Stimulated activated CD4-positive, alpha-beta T cell treated with anti-CD3 and anti-CD28 coated beads, TNF-alpha, amount 100 ng/mL, for 48 hours (primary cell): ENCODE measurements around the gene GCKR.

Experiments used
- DNase-seq, 3 donors: peaks; one replicate each; pipeline ENCODE4 v3.0.0-alpha.2; 2020; ENCODE audit warnings: low read depth in 3 of 3

GCKR gene

GRCh38 chr2:27496357-27497287 is at the start of gene GCKR:
TSS of gene GCKR (plus strand) at chr2:27496839. CDS start at chr2:27496905, 66 bp downstream.
- DNase-seq: no peak

- no peak for DNase-seq
These were observed 48.3 kb upstream of the GCKR start for GRCh38 chr2:27448381-27448780.

- no peak for DNase-seq
These were observed 45.5 kb upstream of the GCKR start for GRCh38 chr2:27451095-27451494.

- DNase-seq: no peak
These were observed 42.7 kb upstream of the GCKR start for GRCh38 chr2:27453968-27454367.

- no peak for DNase-seq
These were observed 35.5 kb upstream of the GCKR start for GRCh38 chr2:27461118-27461517.

GRCh38 chr2:27464443-27464842 is 32.2 kb upstream of the GCKR start:
- no peak for DNase-seq

- DNase-seq: no peak
These were observed 24.7 kb upstream of the GCKR start for GRCh38 chr2:27471961-27472360.

- DNase-seq: no peak
These were observed 11.1 kb upstream of the GCKR start for GRCh38 chr2:27485496-27485895.

GRCh38 chr2:27489118-27489497 is 7.5 kb upstream of the GCKR start:
- no peak for DNase-seq

GRCh38 chr2:27489498-27490397 is 6.9 kb upstream of the GCKR start, which contains the start of gene IFT172:
TSS of gene IFT172 (minus strand) at chr2:27489743. CDS start at chr2:27489653, 90 bp downstream.
- DNase-seq: peak; percentile 95 to 100 (median 99)

GRCh38 chr2:27492557-27492956 is 4.1 kb upstream of the GCKR start:
- DNase-seq: no peak

- no peak for DNase-seq
These were observed 2.7 kb upstream of the GCKR start for GRCh38 chr2:27493948-27494283.

- no peak for DNase-seq
These were observed 2.2 kb upstream of the GCKR start for GRCh38 chr2:27494284-27494943.

- DNase-seq: no peak
These were observed 1.6 kb upstream of the GCKR start, which contains the start of gene FNDC4 for GRCh38 chr2:27494944-27495554. TSS of gene FNDC4 (minus strand) at chr2:27495200. CDS start at chr2:27494679, 521 bp downstream.

- no peak for DNase-seq
These were observed 741 bp upstream of the GCKR start for GRCh38 chr2:27495840-27496356.

GRCh38 chr2:27497288-27497627 is 619 bp downstream of the GCKR start:
- DNase-seq: no peak

GRCh38 chr2:27498975-27499374 is 2.3 kb downstream of the GCKR start:
- no peak for DNase-seq

- DNase-seq: no peak
These were observed 4.4 kb downstream of the GCKR start for GRCh38 chr2:27501042-27501441.

GRCh38 chr2:27502142-27502541 is 5.5 kb downstream of the GCKR start:
- no peak for DNase-seq

GRCh38 chr2:27506587-27506986 is 9.9 kb downstream of the GCKR start:
- DNase-seq: no peak

- DNase-seq: no peak
These were observed 10.7 kb downstream of the GCKR start for GRCh38 chr2:27507293-27507692.
